Esophagus squamous epithelium (tissue), 5 donors: Measurements from ENCODE around the gene PPP3CA. TPM values are rescaled to one million over a fixed set of nuclear protein-coding genes. Genes with fewer than 3 reads are reported as not detected.
A peak's percentile ranks its signal among the peaks of the same experiment; 100 is the strongest.
"Not testable (repeated sequence)": the region's sequence is repeated elsewhere in the genome, so short reads cannot be mapped to it uniquely, and the experiment has no call there.

ENCODE experiments used
- DNase-seq: peaks from one replicate; lab custom pipeline; 2025; lab: John Stamatoyannopoulos, UW
- H3K27ac ChIP-seq, 4 donors: fragments of 200-600 bp; sonication (generic); one replicate each; pipeline ENCODE4 v1.5.1; 2016 to 2019; ENCODE audit warnings: mild to moderate bottlenecking in 1 of 4
- H3K27me3 ChIP-seq, 4 donors: fragments of 200-600 bp; sonication (generic); 1 replicate in 3 of 4; 2 replicates in 1 of 4; pipeline versions ENCODE4 v1.5.1 to v1.6.0; 2017 to 2021; ENCODE audit warnings: antibody characterized with exemption in 1 of 4
- H3K36me3 ChIP-seq, 3 donors: fragments of 200-600 bp; sonication (generic); one replicate each; pipeline ENCODE4 v1.5.1; 2016 to 2019
- H3K4me1 ChIP-seq, 3 donors: fragments of 200-600 bp; sonication (generic); one replicate each; pipeline ENCODE4 v1.5.1; 2017 to 2019
- H3K4me3 ChIP-seq, 4 donors: fragments of 200-600 bp; sonication (generic); 1 replicate in 3 of 4; 2 replicates in 1 of 4; pipeline ENCODE4 v1.5.1; 2016 to 2019; ENCODE audit warnings: mild to moderate bottlenecking in 2 of 4, moderate library complexity in 1 of 4
- H3K9me3 ChIP-seq, 3 donors: fragments of 200-600 bp; sonication (generic); one replicate each; pipeline ENCODE4 v1.5.1; 2016 to 2019
- CTCF ChIP-seq, 6 experiments: fragments of 450-650 bp in 4 of 6; fragments of 200-600 bp in 2 of 6; sonication (generic) in 2 of 6; IDR thresholded peaks; one replicate each; pipeline ENCODE4 v1.5.1; 2016 to 2019; ENCODE audit warnings: antibody characterized with exemption in 6 of 6, mild to moderate bottlenecking in 4 of 6, moderate library complexity in 4 of 6
- POLR2A ChIP-seq, 4 donors: fragments of 450-650 bp; IDR thresholded peaks; one replicate each; pipeline ENCODE4 v1.6.1; 2017; ENCODE audit warnings: antibody characterized with exemption in 4 of 4, mild to moderate bottlenecking in 4 of 4, moderate library complexity in 3 of 4
- WGBS, 2 donors: methylation state at CpG; one replicate each; pipeline ENCODE4 v1.1.5; 2018; 5-methylcytosine and 5-hydroxymethylcytosine counted together
- intact Hi-C: fragments of 100-400 bp; cut with DNase I; formaldehyde crosslinking; loops from one replicate; pipeline ENCODE4 v1.15.0; 2022
- total RNA-seq, 4 donors: library from RNA; depleted of rRNA; stranded (reverse); fragments of >200 nt; gene quantifications; one replicate each; pipeline ENCODE4 v1.1.0, GENCODE V29; 2016
- donor health status: DM: yes; HTN: yes; CAD: no.

Gene PPP3CA
- total RNA-seq, 4 donors from 2014 or later: 13.3 to 25.7 (median 17.5) TPM

GRCh38 chr4:101098666-101099400 lies 248.5 kb downstream of the PPP3CA start:
- Histone ChIP-seq H3K9me3 (no peaks in the 10 kb centered on the region), H3K36me3 (peaks cover 0 to 7% (median 0%) of the 10 kb centered on the region in 3 donors), H3K27me3 (no peaks in the 10 kb centered on the region), H3K4me1 (peaks cover under 1 to 17% (median 3%) of the 10 kb centered on the region in 3 donors), H3K27ac (no peak overlapping the region), H3K4me3 (no peak overlapping the region)
- no peak for DNase-seq
- TF ChIP-seq CTCF (IDR thresholded peaks at IDR 0.05): no peak
- TF ChIP-seq POLR2A (IDR thresholded peaks at IDR 0.05): no peak
- WGBS, 2 donors: 78 to 89% methylated on average over 4 of the region's 4 CpGs
- intact Hi-C loops: no loop called here

- H3K27ac ChIP-seq, DNase-seq, H3K9me3 ChIP-seq, intact Hi-C loops, H3K4me1 ChIP-seq, H3K4me3 ChIP-seq, H3K27me3 ChIP-seq: not testable (repeated sequence)
- peaks cover 0 to 11% (median 0%) of the 10 kb centered on the region in 3 donors for H3K36me3 ChIP-seq
Measured at GRCh38 chr4:101092609-101093008, 254.7 kb downstream of the PPP3CA start.

- Histone ChIP-seq H3K9me3 (no peaks in the 10 kb centered on the region), H3K4me3 (no peak overlapping the region), H3K36me3 (peaks cover 0 to 11% (median 0%) of the 10 kb centered on the region in 3 donors), H3K4me1 (no peaks in the 10 kb centered on the region), H3K27ac (no peak overlapping the region), H3K27me3 (no peaks in the 10 kb centered on the region)
- TF ChIP-seq CTCF (IDR thresholded peaks at IDR 0.05) (no peak), POLR2A (IDR thresholded peaks at IDR 0.05) (no peak)
- WGBS, 2 donors: 83 to 85% methylated on average over 2 of the region's 2 CpGs
- intact Hi-C loops: no loop called here
- no peak for DNase-seq
Measured at GRCh38 chr4:101089168-101089567, 258.2 kb downstream of the PPP3CA start.

GRCh38 chr4:101086801-101087586 lies 260.3 kb downstream of the PPP3CA start:
- Histone ChIP-seq H3K4me1 (no peaks in the 10 kb centered on the region), H3K36me3 (peaks cover 0 to 6% (median 0%) of the 10 kb centered on the region in 3 donors), H3K4me3 (no peak overlapping the region), H3K9me3 (no peaks in the 10 kb centered on the region), H3K27ac (no peak overlapping the region), H3K27me3 (no peaks in the 10 kb centered on the region)
- DNase-seq: no peak
- intact Hi-C loops: no loop called here
- TF ChIP-seq CTCF (IDR thresholded peaks at IDR 0.05) (peak in 1 of 6 experiments; percentile 16), POLR2A (IDR thresholded peaks at IDR 0.05) (no peak)
- 100% methylated on average over 1 of the region's 1 CpG for WGBS, 2 donors

GRCh38 chr4:101083131-101083530 lies 264.2 kb downstream of the PPP3CA start:
- Histone ChIP-seq H3K4me3 (no peak overlapping the region), H3K36me3 (peaks cover 0 to 14% (median 0%) of the 10 kb centered on the region in 3 donors), H3K27ac (no peak overlapping the region), H3K9me3 (no peaks in the 10 kb centered on the region), H3K4me1 (no peaks in the 10 kb centered on the region), H3K27me3 (no peaks in the 10 kb centered on the region)
- intact Hi-C loops: no loop called here
- 79 to 86% methylated on average over 3 of the region's 3 CpGs for whole genome bisulfite sequencing, 2 donors
- no peak for DNase-seq
- TF ChIP-seq CTCF (IDR thresholded peaks at IDR 0.05): no peak
- no peak for TF ChIP-seq POLR2A (IDR thresholded peaks at IDR 0.05)
